Measurements from ENCODE around the gene RAB9A. TPM values are rescaled to one million over a fixed set of nuclear protein-coding genes. Genes with fewer than 3 reads are reported as not detected.

Gene RAB9A
- total and polyA plus RNA-seq, 10 donors, result 20.3 to 36.5 (median 28.2) TPM

- TF ChIP-seq, protein P1, sequence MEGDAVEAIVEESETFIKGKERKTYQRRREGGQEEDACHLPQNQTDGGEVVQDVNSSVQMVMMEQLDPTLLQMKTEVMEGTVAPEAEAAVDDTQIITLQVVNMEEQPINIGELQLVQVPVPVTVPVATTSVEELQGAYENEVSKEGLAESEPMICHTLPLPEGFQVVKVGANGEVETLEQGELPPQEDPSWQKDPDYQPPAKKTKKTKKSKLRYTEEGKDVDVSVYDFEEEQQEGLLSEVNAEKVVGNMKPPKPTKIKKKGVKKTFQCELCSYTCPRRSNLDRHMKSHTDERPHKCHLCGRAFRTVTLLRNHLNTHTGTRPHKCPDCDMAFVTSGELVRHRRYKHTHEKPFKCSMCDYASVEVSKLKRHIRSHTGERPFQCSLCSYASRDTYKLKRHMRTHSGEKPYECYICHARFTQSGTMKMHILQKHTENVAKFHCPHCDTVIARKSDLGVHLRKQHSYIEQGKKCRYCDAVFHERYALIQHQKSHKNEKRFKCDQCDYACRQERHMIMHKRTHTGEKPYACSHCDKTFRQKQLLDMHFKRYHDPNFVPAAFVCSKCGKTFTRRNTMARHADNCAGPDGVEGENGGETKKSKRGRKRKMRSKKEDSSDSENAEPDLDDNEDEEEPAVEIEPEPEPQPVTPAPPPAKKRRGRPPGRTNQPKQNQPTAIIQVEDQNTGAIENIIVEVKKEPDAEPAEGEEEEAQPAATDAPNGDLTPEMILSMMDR (IDR thresholded peaks at IDR 0.05 in 8 of 11, conservative IDR thresholded peaks at IDR 0.05 in 3 of 11), result no peak
- no peak for TF ChIP-seq POLR2A (IDR thresholded peaks at IDR 0.05)
- H3K4me3 ChIP-seq, result no peak overlapping the region
- H3K36me3 ChIP-seq, result peaks cover 0 to 32% (median 0%) of the 10 kb centered on the region in 6 donors
- no peak for DNase-seq
- 84 to 93% (median 88%) methylated on average over 3 of the region's 3 CpGs for WGBS, 5 donors
- H3K4me1 ChIP-seq, result peaks cover 9 to 36% (median 21%) of the 10 kb centered on the region in 6 donors
- no peaks in the 10 kb centered on the region for H3K9me3 ChIP-seq
- H3K27me3 ChIP-seq (replicated peaks in 1 of 7), result no peaks in the 10 kb centered on the region
- intact Hi-C loops (cut with DNase I; ENCODE audit: low total_unique reads), result loop anchor here (10.0 kb wide), 2 partner anchors 99 to 379 kb away; no protein-coding TSS in a partner anchor
- no peak overlapping the region for H3K27ac ChIP-seq
These were observed 33.3 kb upstream of the RAB9A start for GRCh38 chrX:13655674-13656073.

- Histone ChIP-seq H3K4me1 (peaks cover 8 to 24% (median 14%) of the 10 kb centered on the region in 6 donors), H3K27me3 (replicated peaks in 1 of 7) (no peaks in the 10 kb centered on the region), H3K9me3 (no peaks in the 10 kb centered on the region), H3K27ac (peak overlapping the region in 7 of 8 donors; percentile 18 to 73 (median 59)), H3K36me3 (peaks cover 0 to 62% (median 14%) of the 10 kb centered on the region in 6 donors), H3K4me3 (no peak overlapping the region)
- DNase-seq, result no peak
- TF ChIP-seq, protein P1 (IDR thresholded peaks at IDR 0.05 in 8 of 11, conservative IDR thresholded peaks at IDR 0.05 in 3 of 11), result peak; percentile 36 to 75 (median 64)
- no peak for TF ChIP-seq POLR2AphosphoS5 (IDR thresholded peaks at IDR 0.05)
- WGBS, 5 donors, result 5 to 23% (median 9%) methylated on average over 2 of the region's 2 CpGs
- intact Hi-C loops (cut with DNase I; ENCODE audit: low total_unique reads), result loop anchor here (10.0 kb wide), 2 partner anchors 96 to 376 kb away; no protein-coding TSS in a partner anchor
These were observed 30.3 kb upstream of the RAB9A start for GRCh38 chrX:13658602-13659001.

GRCh38 chrX:13659063-13659462 is 29.9 kb upstream of the RAB9A start:
- Histone ChIP-seq H3K9me3 (no peaks in the 10 kb centered on the region), H3K4me1 (peaks cover 4 to 19% (median 10%) of the 10 kb centered on the region in 6 donors), H3K27ac (peak overlapping the region in 7 of 8 donors; percentile 18 to 73 (median 59)), H3K4me3 (no peak overlapping the region), H3K27me3 (replicated peaks in 1 of 7) (no peaks in the 10 kb centered on the region), H3K36me3 (peaks cover 0 to 66% (median 17%) of the 10 kb centered on the region in 6 donors)
- TF ChIP-seq, protein P1 (IDR thresholded peaks at IDR 0.05 in 8 of 11, conservative IDR thresholded peaks at IDR 0.05 in 3 of 11), result no peak
- TF ChIP-seq POLR2A (IDR thresholded peaks at IDR 0.05) (no peak), POLR2AphosphoS5 (IDR thresholded peaks at IDR 0.05) (no peak)
- intact Hi-C loops (cut with DNase I; ENCODE audit: low total_unique reads), result loop anchor here (10.0 kb wide), 2 partner anchors 96 to 376 kb away; no protein-coding TSS in a partner anchor
- DNase-seq, result no peak
- WGBS, 5 donors, result 27 to 48% (median 43%) methylated on average over 6 of the region's 6 CpGs

DNA sequence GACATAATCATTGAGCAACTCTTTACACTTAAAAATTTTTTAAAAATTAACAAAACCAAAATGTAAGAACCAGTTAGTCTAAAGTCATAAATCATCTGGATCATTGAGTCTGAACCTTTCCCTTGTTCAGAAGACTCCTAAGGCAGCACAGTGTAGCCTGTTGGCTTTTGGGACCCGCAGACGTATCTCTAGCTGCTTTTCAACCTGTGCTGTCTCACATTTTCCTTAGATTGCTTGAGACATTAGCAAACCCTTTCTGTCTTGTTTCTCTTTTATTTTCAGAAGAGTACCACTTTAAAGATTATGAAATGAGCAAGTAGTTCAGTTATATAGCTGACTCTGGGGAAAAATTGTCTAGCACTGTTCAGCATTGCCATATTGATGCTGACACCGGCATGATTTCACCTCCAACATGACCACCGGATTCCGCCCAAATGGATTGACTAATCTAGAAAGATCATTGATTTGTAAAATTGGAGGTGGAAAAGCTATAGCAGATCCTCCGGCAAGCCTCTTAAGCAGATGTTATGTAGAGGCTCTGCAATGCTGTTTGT is 27.1 kb upstream of the RAB9A start:
- intact Hi-C loops (cut with DNase I; ENCODE audit: low total_unique reads), result no loop called here
- Histone ChIP-seq H3K27me3 (replicated peaks in 1 of 7) (no peaks in the 10 kb centered on the region), H3K27ac (peak overlapping the region in 6 of 8 donors; percentile 18 to 69 (median 54)), H3K4me1 (peaks cover 0 to 9% (median 5%) of the 10 kb centered on the region in 6 donors), H3K36me3 (peaks cover 0 to 63% (median 18%) of the 10 kb centered on the region in 6 donors), H3K4me3 (peak overlapping the region in 1 of 8 donors; percentile 8), H3K9me3 (no peaks in the 10 kb centered on the region)
- TF ChIP-seq POLR2A (IDR thresholded peaks at IDR 0.05) (no peak), POLR2AphosphoS5 (IDR thresholded peaks at IDR 0.05) (no peak)
- TF ChIP-seq, protein P1 (IDR thresholded peaks at IDR 0.05 in 8 of 11, conservative IDR thresholded peaks at IDR 0.05 in 3 of 11), result no peak
- no peak for DNase-seq
- 74 to 89% (median 81%) methylated on average over 6 of the region's 6 CpGs for WGBS, 5 donors
